ENCODE measurements around the gene TRPC3.

GRCh38 chr4:121923306-121923705, 28.6 kb downstream of the TRPC3 start:
- TF ChIP-seq CTCF (tag by site-specific recombination; IDR thresholded peaks at IDR 0.05) (no peak), ZNF138 (tag by site-specific recombination; IDR thresholded peaks at IDR 0.05; ENCODE audit: borderline replicate concordance) (no peak), SCRT2 (tag by site-specific recombination; IDR thresholded peaks at IDR 0.05) (no peak), ZNF791 (tag by site-specific recombination; IDR thresholded peaks at IDR 0.05) (no peak), TCF7L2 (IDR thresholded peaks at IDR 0.05; ENCODE audit: borderline replicate concordance, low read depth, low read length) (no peak), SETDB1 (IDR thresholded peaks at IDR 0.05; ENCODE audit: insufficient read length, low read length) (no peak), ZNF768 (tag by site-specific recombination; IDR thresholded peaks at IDR 0.05) (no peak), KLF16 (tag by site-specific recombination; IDR thresholded peaks at IDR 0.05) (no peak), HOXA7 (CRISPR knock-in tag; IDR thresholded peaks at IDR 0.05; ENCODE audit: borderline replicate concordance) (no peak), ZNF510 (tag by site-specific recombination; IDR thresholded peaks at IDR 0.05; ENCODE audit: insufficient replicate concordance) (no peak), ZNF416 (tag by site-specific recombination; IDR thresholded peaks at IDR 0.05) (no peak)
